ENCODE data around the gene GFRA1.
"Not testable (repeated sequence)": the region's sequence is repeated elsewhere in the genome, so short reads cannot be mapped to it uniquely, and the experiment has no call there.

GFRA1 gene

GRCh38 chr10:116195039-116195438, 78.0 kb downstream of the GFRA1 start:
- DNase-seq: no peak

GRCh38 chr10:116194061-116194460, 78.9 kb downstream of the GFRA1 start:
- DNase-seq: no peak

- no peak for DNase-seq
Observed at GRCh38 chr10:116190883-116191282, 82.1 kb downstream of the GFRA1 start.

- no peak for DNase-seq
Observed at GRCh38 chr10:116186273-116186672, 86.7 kb downstream of the GFRA1 start.

- no peak for DNase-seq
Observed at GRCh38 chr10:116185199-116185867, 87.7 kb downstream of the GFRA1 start.

GRCh38 chr10:116184512-116184794, 88.6 kb downstream of the GFRA1 start:
- no peak for DNase-seq

- DNase-seq: no peak
Observed at GRCh38 chr10:116183733-116184511, 89.1 kb downstream of the GFRA1 start.

- DNase-seq: no peak
Observed at GRCh38 chr10:116182426-116182825, 90.6 kb downstream of the GFRA1 start.

- no peak for DNase-seq
Observed at GRCh38 chr10:116178086-116178605, 94.9 kb downstream of the GFRA1 start.

GRCh38 chr10:116175231-116175630, 97.8 kb downstream of the GFRA1 start:
- no peak for DNase-seq

- DNase-seq: no peak
Observed at GRCh38 chr10:116171505-116171904, 101.5 kb downstream of the GFRA1 start.

- no peak for DNase-seq
Observed at GRCh38 chr10:116170815-116171250, 102.2 kb downstream of the GFRA1 start.

- no peak for DNase-seq
Observed at GRCh38 chr10:116169782-116170445, 103.1 kb downstream of the GFRA1 start.

- DNase-seq: no peak
Observed at GRCh38 chr10:116168745-116169144, 104.3 kb downstream of the GFRA1 start.

GRCh38 chr10:116168329-116168728, 104.7 kb downstream of the GFRA1 start:
- DNase-seq: no peak

GRCh38 chr10:116165941-116166340, 107.1 kb downstream of the GFRA1 start:
- not testable (repeated sequence) for DNase-seq

GRCh38 chr10:116164291-116164690, 108.7 kb downstream of the GFRA1 start:
- no peak for DNase-seq

- DNase-seq: no peak
Observed at GRCh38 chr10:116163333-116164131, 109.5 kb downstream of the GFRA1 start.

- no peak for DNase-seq
Observed at GRCh38 chr10:116162851-116163250, 110.2 kb downstream of the GFRA1 start.

- no peak for DNase-seq
Observed at GRCh38 chr10:116160271-116160670, 112.7 kb downstream of the GFRA1 start.

- no peak for DNase-seq
Observed at GRCh38 chr10:116159197-116159596, 113.8 kb downstream of the GFRA1 start.

- DNase-seq: no peak
Observed at GRCh38 chr10:116158036-116158435, 115.0 kb downstream of the GFRA1 start.

GRCh38 chr10:116157485-116157884, 115.5 kb downstream of the GFRA1 start:
- DNase-seq: no peak
